Lower lobe of right lung (tissue), 2 donors: ENCODE results near the gene ACLY. TPM values are rescaled to one million over a fixed set of nuclear protein-coding genes. Genes with fewer than 3 reads are reported as not detected.
"Not testable (repeated sequence)": the region's sequence is repeated elsewhere in the genome, so short reads cannot be mapped to it uniquely, and the experiment has no call there.

Experiments
- ATAC-seq, 2 donors: fragments of 200-7000 bp; cut with Tn5 transposase; one replicate each; pipeline ENCODE4 v1.9.1; 2020 to 2022; ENCODE audit warnings: mild to moderate bottlenecking in 2 of 2, moderate library complexity in 2 of 2
- DNase-seq: peaks from one replicate; pipeline ENCODE4 v3.0.0-alpha.2; 2020
- H3K27ac ChIP-seq: fragments of 200-600 bp; one replicate; pipeline ENCODE4 v1.8.0; 2022
- H3K27me3 ChIP-seq: fragments of 200-600 bp; one replicate; pipeline ENCODE4 v1.8.0; 2022; ENCODE audit warnings: low read depth
- H3K36me3 ChIP-seq: fragments of 200-600 bp; one replicate; pipeline ENCODE4 v1.8.0; 2022; ENCODE audit warnings: mild to moderate bottlenecking
- H3K4me1 ChIP-seq: fragments of 200-600 bp; one replicate; pipeline ENCODE4 v1.8.0; 2022
- H3K4me3 ChIP-seq: fragments of 200-600 bp; one replicate; pipeline ENCODE4 v1.8.0; 2022; ENCODE audit warnings: mild to moderate bottlenecking
- H3K9me3 ChIP-seq: fragments of 200-600 bp; one replicate; pipeline ENCODE4 v1.8.0; 2022
- intact Hi-C: fragments of 100-400 bp; cut with DNase I; formaldehyde crosslinking; loops from one replicate; pipeline ENCODE4 v1.11.0; 2022
- total RNA-seq: library from RNA; stranded (reverse); fragmentation: NEBNext Ultra II Directional; extraction: Animal tissue kit (Norgen Biotek cat#: 25700); gene quantifications from one replicate; pipeline ENCODE4 v1.2.1, GENCODE V29; 2021
- TF ChIP-seq, protein P1 (sequence below): fragments of 200-600 bp; IDR thresholded peaks from one replicate; pipeline ENCODE4 v1.8.0; 2022; ENCODE audit warnings: antibody characterized with exemption, mild to moderate bottlenecking
- donor health status: DM: no; HTN: yes; CAD: no; lungs with severe emphysema.

Gene ACLY
- total RNA-seq, 1 donor from 2014 or later, result 105 TPM

DNA sequence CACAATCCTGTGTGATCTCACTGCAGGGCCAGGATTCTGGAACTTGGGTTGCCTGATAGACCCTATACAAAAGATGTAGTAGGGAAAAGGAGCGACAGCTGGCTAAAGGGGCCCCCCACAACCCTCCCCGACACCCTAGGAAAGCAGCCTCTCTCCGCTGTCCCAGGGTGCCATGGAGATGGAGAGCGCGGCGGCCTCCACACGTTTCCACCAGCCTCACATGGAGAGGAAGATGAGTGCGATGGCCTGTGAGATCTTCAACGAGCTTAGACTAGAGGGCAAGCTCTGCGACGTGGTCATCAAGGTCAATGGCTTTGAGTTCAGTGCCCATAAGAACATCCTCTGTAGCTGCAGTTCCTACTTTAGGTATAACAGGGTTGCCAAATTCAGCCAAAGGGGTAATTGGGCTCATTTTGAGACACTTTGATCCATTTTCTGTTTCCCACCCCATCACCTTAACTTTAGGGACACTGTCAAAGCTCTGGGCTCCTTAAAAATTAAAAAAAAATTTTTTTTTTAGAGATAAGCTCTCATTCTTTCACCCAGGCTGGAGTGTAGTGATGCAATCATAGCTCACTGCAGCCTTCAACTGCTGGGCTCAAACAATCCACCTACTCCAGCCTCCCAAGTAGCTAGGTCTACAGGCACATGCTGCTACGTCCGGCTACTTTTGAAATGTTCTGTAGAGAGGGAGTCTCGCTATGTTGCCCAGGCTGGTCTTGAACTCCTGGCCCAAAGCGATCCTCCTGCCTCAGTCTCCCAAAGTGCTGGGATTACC lies 80.8 kb downstream of the ACLY start, which contains the start of gene KLHL10:
Gene KLHL10 (plus strand): TSS at position 65 of the 778 bp plus-strand sequence. CDS start 108 bp downstream, at position 173.
- no peaks in the 10 kb centered on the region for H3K9me3 ChIP-seq
- intact Hi-C loops, result no loop called here
- peak within 1 kb of the TSS; percentile 97 for H3K4me3 ChIP-seq
- no peaks in the 10 kb centered on the region for H3K36me3 ChIP-seq
- H3K27ac ChIP-seq, result no peak within 1 kb of the TSS
- no peak for ATAC-seq
- TF ChIP-seq, protein P1, sequence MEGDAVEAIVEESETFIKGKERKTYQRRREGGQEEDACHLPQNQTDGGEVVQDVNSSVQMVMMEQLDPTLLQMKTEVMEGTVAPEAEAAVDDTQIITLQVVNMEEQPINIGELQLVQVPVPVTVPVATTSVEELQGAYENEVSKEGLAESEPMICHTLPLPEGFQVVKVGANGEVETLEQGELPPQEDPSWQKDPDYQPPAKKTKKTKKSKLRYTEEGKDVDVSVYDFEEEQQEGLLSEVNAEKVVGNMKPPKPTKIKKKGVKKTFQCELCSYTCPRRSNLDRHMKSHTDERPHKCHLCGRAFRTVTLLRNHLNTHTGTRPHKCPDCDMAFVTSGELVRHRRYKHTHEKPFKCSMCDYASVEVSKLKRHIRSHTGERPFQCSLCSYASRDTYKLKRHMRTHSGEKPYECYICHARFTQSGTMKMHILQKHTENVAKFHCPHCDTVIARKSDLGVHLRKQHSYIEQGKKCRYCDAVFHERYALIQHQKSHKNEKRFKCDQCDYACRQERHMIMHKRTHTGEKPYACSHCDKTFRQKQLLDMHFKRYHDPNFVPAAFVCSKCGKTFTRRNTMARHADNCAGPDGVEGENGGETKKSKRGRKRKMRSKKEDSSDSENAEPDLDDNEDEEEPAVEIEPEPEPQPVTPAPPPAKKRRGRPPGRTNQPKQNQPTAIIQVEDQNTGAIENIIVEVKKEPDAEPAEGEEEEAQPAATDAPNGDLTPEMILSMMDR, result no peak
- no peak for DNase-seq
- peaks cover 17% of the 10 kb centered on the region for H3K4me1 ChIP-seq
- H3K27me3 ChIP-seq, result no peaks in the 10 kb centered on the region

DNA sequence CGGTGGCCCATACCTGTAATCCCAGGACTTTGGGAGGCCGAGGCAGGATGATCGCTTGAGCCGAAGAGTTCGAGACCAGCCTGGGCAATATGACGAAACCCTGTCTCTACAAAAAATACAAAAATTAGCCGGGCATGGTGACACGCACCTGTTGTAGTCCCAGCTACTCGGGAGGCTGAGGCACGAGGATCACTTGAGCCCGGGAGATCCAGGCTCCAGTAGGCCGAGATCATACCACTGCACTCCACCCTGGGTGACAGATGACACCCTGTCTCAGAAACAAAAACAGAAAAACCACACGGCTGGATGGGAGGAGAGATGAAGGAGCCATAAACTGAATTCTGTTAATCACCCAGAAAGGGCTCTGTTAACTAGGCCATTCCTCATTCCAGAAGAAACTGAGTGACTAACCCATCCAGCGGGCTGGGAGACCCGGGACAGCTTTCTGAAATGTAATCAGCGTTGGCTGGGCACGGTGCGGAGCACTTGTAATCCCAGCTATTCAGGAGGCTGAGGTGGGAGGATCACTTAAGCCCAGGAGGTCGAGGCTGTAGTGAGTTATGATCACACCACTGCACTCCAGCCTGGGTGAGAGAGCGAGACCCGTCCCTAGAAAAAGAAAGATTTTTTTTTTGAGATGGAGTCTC lies 82.1 kb downstream of the ACLY start:
- no peak for DNase-seq
- intact Hi-C loops, result no loop called here
- Histone ChIP-seq H3K4me3 (peak overlapping the region; percentile 97), H3K9me3 (no peaks in the 10 kb centered on the region), H3K4me1 (peaks cover 17% of the 10 kb centered on the region), H3K36me3 (peaks cover 5% of the 10 kb centered on the region), H3K27ac (no peak overlapping the region), H3K27me3 (no peaks in the 10 kb centered on the region)
- TF ChIP-seq, protein P1, result no peak
- ATAC-seq, result peak in 1 of 2 donors; percentile 9

DNA sequence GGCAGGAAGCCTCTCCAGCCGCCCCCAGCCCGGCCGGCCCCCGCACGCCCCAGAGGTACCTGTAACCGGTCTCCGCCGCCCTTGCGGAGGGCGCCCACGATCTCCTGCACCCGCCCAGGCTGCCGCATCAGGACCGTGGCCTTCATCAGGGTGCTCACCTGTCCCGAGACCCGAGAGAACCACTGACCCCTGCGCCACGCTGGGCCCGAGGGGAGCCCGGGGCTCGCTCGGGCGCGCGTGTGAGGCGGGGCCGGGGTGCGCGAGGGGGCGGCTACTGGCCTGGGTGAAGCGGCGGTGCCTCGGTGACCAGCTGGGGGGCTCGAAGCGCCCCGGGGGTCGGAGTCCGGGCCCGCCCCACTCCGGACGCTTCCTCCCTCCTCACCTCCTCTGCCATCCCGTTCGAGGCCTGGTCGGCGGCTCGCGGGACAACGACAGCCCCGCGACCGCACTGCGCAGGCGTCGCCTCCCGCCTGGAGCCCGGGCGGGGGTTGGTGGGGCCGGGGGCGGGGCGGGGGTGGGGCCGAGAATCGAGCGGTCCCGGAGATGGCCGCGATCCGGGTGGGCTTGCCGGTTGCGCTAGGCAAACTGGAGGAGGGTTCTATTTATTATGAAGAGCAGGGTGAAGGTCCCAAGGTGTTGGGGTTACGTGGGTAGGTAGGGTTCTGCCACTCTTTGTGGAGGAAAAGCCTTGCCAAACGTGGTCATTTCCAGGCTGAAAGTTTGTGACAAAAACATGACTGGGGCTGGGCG lies 82.8 kb downstream of the ACLY start, which contains the start of gene NT5C3B:
Gene NT5C3B (minus strand): TSS at position 433 of the 750 bp plus-strand sequence. CDS start 39 bp downstream, at position 394.
- TF ChIP-seq, protein P1, result no peak
- Histone ChIP-seq H3K27ac (peak within 1 kb of the TSS; percentile 79), H3K36me3 (peaks cover 12% of the 10 kb centered on the region), H3K9me3 (no peaks in the 10 kb centered on the region), H3K4me3 (peak within 1 kb of the TSS; percentile 97), H3K27me3 (no peaks in the 10 kb centered on the region), H3K4me1 (peaks cover 17% of the 10 kb centered on the region)
- peak; percentile 73 for DNase-seq
- ATAC-seq, result peak; percentile 95 to 97
- intact Hi-C loops, result no loop called here

DNA sequence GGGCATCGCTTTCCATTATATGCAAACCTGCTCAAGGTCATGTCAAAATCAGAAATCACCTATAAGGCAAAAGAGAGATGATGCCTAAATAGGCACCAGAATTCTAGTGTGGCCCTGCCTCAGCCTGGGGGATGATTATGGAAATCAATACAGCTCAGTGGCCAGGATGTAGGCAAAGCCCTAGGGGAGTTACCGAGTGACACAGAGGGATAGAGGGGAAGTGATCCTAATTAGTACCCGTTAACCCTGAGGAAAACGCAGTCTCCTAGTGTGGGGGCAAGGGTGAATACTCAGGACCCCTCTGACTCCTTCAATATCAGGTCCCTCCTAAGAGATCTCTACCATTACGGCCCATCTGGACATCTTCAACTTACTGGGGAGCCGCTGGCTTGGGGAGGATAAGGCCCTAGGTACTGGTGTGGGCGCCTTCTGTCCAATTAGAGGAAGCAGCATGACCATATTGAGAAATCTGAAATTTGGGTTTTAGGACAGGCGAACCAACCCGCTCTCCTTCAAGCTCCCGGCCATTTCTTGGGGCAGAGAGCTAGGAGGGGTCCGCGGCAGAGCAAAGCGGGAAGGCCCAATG lies 83.4 kb downstream of the ACLY start:
- peaks cover 19% of the 10 kb centered on the region for H3K36me3 ChIP-seq
- TF ChIP-seq, protein P1, result no peak
- no peaks in the 10 kb centered on the region for H3K9me3 ChIP-seq
- peaks cover 17% of the 10 kb centered on the region for H3K4me1 ChIP-seq
- DNase-seq (no peak), ATAC-seq (peak; percentile 60 to 72)
- intact Hi-C loops, result no loop called here
- H3K4me3 ChIP-seq, result peak overlapping the region; percentile 97
- H3K27ac ChIP-seq, result peak overlapping the region; percentile 79
- H3K27me3 ChIP-seq, result no peaks in the 10 kb centered on the region

DNA sequence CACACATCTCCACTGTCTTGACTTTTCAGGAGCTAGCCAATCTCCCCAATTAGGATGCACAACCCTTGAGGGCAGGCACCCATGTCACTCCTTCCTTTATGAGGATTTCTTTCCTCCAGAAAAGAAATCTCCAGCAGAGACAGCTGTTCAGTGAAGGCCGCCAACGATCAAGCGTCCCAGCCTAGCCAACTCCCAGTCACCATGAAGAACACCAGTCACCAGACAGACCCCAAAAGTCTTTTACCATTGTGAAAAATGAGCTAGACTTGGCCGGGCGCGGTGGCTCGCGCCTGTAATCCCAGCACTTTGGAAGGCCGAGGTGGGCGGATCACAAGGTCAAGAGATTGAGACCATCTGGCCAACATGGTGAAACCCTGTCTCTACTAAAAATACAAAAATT lies 88.8 kb downstream of the ACLY start:
- H3K27ac ChIP-seq, H3K4me3 ChIP-seq, H3K9me3 ChIP-seq, DNase-seq, ATAC-seq, intact Hi-C loops, H3K27me3 ChIP-seq, H3K4me1 ChIP-seq: not testable (repeated sequence)
- peaks cover 68% of the 10 kb centered on the region for H3K36me3 ChIP-seq
